ENCODE data around the gene PAWR.

GRCh38 chr12:79657136-79657535, 33.6 kb downstream of the PAWR start:
- TF ChIP-seq CTCF (IDR thresholded peaks at IDR 0.05) (no peak), POLR2A (IDR thresholded peaks at IDR 0.05) (no peak)

Data from breast epithelium (tissue), 3 donors.